GM10266 (cell line): ENCODE results near the gene HOXB9.

Experiments used
- DNase-seq: peaks from one replicate; pipeline ENCODE4 v3.0.0; 2012; ENCODE audit errors: extremely low spot score
- CTCF ChIP-seq: IDR thresholded peaks from 2 replicates; pipeline ENCODE4 v1.5.1; 2012; ENCODE audit warnings: mild to moderate bottlenecking, low read depth; ENCODE audit not compliant: control insufficient read depth, insufficient read depth; ENCODE audit errors: missing control alignments

The HOXB9 gene

DNA sequence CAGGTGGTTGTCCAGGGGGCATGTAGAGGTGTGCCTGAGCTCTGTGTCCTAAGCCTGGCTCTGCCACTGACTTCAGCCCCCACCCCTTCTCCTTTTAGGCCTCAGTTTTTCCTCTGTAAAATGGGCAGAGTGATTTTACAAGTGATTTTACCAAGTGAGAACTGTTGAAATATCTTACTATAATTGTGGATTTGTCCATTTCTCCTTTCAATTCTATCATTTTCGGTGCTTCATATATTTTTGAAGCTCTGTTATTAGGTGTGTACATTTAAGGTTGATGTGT, 21.7 kb upstream of the HOXB9 start:
- DNase-seq = no peak
- TF ChIP-seq CTCF = no peak

- TF ChIP-seq CTCF = no peak
- peak; percentile 45 for DNase-seq
Measured at GRCh38 chr17:48647103-48647962, 21.2 kb upstream of the HOXB9 start.

DNA sequence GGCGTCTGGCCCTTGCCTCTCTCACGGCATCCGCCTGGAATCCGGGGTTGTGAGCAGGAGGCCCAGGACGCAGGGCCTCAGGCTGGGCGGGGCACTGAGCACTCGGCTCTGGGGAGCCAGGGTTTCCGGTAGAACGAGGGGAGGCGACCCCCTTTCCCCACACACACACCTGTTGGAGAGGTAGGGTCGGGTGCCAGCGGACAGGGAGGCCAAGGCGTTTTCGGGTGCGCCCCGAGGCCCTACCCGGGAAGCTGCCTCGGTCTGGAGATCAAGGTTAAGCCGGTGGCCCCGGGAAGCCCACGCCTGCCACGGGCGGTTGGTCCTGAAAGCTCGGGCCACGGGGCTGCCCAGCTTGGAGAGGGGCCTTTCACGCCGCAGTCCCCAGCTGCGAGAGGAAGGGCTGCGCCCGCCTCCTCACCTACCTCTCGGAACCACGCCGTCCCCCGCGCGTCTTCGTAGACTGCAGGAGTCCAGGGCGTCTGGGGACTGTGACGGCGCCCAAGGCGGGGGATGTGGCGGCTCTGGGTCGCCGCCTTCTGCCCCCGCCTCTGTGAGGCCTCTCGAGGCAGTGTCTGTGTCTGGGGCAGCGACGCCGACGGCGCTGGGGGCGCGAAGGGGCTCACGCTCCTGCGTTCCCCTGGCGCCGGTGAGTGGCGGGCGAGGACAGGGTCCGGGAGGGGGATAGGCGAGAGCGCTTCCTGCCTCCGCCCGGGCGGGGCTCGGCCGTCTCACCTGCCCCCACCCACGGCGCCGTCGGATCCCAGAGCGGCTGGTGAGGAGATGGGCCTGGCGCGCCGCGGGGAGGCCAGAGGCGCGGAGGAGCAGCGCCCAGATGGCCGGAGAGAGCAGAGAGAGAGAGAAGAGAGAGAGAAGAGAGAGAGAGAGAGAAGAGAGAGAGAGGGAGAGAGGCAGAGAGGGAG, 20.3 kb upstream of the HOXB9 start:
- no peak for TF ChIP-seq CTCF
- DNase-seq = peak; percentile 40

DNA sequence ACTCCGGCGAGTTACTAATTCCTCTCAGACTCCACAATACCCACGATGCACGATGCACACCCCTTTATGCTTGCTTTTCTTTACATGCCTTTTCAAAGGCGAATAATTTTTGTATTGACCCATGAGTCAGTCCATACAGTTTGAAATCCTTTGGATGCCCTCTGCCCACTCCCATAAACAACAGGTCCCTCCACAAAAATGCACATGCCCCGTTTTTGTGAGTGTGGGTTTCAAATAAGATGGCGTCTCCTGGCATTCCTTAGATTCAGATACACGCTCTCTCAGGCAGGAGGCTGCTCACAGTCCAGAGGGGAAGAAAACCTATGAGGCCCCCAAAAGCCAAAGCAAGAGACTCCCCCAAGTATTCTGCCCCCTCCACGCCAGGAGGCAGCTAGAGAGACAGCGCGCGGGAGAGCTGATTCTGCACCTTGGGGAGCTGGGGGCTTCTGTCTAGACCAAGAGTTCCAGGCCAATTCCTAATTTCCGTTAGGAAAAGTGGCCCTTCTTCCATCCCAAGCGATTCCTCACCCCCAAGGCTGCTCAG, 19.6 kb upstream of the HOXB9 start:
- DNase-seq = peak; percentile 16
- TF ChIP-seq CTCF = no peak

DNA sequence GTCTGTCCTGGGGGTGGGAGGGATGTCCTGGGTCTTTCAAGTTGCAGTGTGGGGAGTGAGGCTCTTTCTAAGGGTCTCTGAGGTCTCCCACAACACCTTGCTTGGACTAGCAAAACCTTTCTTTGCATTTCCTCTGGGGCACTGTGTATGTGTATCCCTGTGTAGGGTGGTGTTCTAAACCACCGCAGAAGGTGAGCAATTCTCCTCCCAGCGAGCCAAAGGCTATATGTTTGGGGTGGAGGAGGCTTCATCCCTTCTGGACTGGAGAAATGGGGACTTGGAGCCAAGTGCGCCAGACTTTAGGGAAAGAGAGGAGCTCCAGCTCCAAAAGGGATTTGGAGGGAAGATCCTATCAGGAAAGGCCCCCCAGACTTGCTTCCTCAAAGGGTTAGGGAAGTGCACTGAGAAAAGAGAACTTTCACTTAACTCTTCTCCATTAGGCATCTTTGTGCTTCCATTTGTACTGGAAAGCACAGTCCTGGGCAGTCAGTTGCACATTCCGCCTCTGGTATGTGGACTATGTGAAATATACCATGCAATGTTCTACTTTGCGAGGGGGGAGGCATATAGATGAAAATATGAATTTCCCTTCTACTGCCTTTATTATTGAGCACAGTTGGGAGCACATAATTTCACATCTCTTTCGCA, 18.9 kb upstream of the HOXB9 start:
- no peak for TF ChIP-seq CTCF
- peak; percentile 13 for DNase-seq

GRCh38 chr17:48644159-48644558, 18.0 kb upstream of the HOXB9 start:
- TF ChIP-seq CTCF = no peak
- no peak for DNase-seq
